NCI-H774 (cell line): ENCODE data around the gene BCDIN3D.
"Not testable (repeated sequence)": the region's sequence is repeated elsewhere in the genome, so short reads cannot be mapped to it uniquely, and the experiment has no call there.

Source experiments
- DNase-seq: peaks from one replicate; lab custom pipeline; 2025; lab: John Stamatoyannopoulos, UW

Gene BCDIN3D

GRCh38 chr12:49842519-49843352, at the start of gene BCDIN3D:
Gene BCDIN3D, minus strand, starts transcription at chr12:49843106. Its CDS starts 19 bp downstream, at chr12:49843087.
- peak; percentile 94 for DNase-seq

- DNase-seq = no peak
Observed at GRCh38 chr12:49892084-49892731, 49.3 kb upstream of the BCDIN3D start.

GRCh38 chr12:49891476-49891875, 48.6 kb upstream of the BCDIN3D start:
- no peak for DNase-seq

GRCh38 chr12:49891012-49891411, 48.1 kb upstream of the BCDIN3D start:
- DNase-seq = no peak

GRCh38 chr12:49890096-49890461, 47.2 kb upstream of the BCDIN3D start:
- no peak for DNase-seq

- DNase-seq = no peak
Observed at GRCh38 chr12:49889361-49890095, 46.6 kb upstream of the BCDIN3D start.

GRCh38 chr12:49888461-49889151, 45.7 kb upstream of the BCDIN3D start:
- peak; percentile 56 for DNase-seq

GRCh38 chr12:49887536-49888401, 44.9 kb upstream of the BCDIN3D start:
- no peak for DNase-seq

GRCh38 chr12:49887091-49887490, 44.2 kb upstream of the BCDIN3D start:
- DNase-seq = no peak

GRCh38 chr12:49885663-49886461, 43.0 kb upstream of the BCDIN3D start:
- DNase-seq = no peak

GRCh38 chr12:49885118-49885517, 42.2 kb upstream of the BCDIN3D start:
- DNase-seq = no peak

GRCh38 chr12:49882851-49883464, 40.1 kb upstream of the BCDIN3D start:
- no peak for DNase-seq

- no peak for DNase-seq
Observed at GRCh38 chr12:49882248-49882850, 39.4 kb upstream of the BCDIN3D start.

- no peak for DNase-seq
Observed at GRCh38 chr12:49881415-49882247, 38.7 kb upstream of the BCDIN3D start.

- DNase-seq = no peak
Observed at GRCh38 chr12:49880756-49881414, 38.0 kb upstream of the BCDIN3D start.

- DNase-seq = not testable (repeated sequence)
Observed at GRCh38 chr12:49879065-49879464, 36.2 kb upstream of the BCDIN3D start.

- no peak for DNase-seq
Observed at GRCh38 chr12:49878021-49878420, 35.1 kb upstream of the BCDIN3D start.

- no peak for DNase-seq
Observed at GRCh38 chr12:49877066-49877465, 34.2 kb upstream of the BCDIN3D start.
